ENCODE results near the gene ATAD1.

- TF ChIP-seq, protein P1, sequence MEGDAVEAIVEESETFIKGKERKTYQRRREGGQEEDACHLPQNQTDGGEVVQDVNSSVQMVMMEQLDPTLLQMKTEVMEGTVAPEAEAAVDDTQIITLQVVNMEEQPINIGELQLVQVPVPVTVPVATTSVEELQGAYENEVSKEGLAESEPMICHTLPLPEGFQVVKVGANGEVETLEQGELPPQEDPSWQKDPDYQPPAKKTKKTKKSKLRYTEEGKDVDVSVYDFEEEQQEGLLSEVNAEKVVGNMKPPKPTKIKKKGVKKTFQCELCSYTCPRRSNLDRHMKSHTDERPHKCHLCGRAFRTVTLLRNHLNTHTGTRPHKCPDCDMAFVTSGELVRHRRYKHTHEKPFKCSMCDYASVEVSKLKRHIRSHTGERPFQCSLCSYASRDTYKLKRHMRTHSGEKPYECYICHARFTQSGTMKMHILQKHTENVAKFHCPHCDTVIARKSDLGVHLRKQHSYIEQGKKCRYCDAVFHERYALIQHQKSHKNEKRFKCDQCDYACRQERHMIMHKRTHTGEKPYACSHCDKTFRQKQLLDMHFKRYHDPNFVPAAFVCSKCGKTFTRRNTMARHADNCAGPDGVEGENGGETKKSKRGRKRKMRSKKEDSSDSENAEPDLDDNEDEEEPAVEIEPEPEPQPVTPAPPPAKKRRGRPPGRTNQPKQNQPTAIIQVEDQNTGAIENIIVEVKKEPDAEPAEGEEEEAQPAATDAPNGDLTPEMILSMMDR (conservative IDR thresholded peaks at IDR 0.05), result no peak
- no peak for TF ChIP-seq EZH2 (IDR thresholded peaks at IDR 0.05; ENCODE audit: low read depth)
Observed at GRCh38 chr10:87837445-87837844, 19.4 kb upstream of the ATAD1 start.
